ENCODE results near the gene KANK4.

The KANK4 gene

DNA sequence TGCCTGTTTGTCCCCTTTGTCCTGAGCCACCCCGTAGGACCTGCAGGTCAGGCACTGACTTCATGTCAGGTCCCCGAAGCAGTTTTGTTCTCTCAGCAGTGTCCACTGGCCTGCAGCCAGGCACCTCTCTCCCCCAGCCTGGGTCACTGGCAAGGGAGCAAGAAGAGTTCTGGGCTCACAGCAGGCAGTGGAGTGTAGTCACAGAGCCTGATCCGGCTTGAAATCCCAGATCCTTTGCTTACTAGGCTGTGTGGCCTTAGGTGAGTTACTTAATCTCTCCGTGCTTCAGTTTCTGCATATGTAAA lies 90.4 kb downstream of the KANK4 start:
- TF ChIP-seq POLR2A (IDR thresholded peaks at IDR 0.05; ENCODE audit: extremely low read depth, insufficient read length): no peak
- TF ChIP-seq, protein P1, sequence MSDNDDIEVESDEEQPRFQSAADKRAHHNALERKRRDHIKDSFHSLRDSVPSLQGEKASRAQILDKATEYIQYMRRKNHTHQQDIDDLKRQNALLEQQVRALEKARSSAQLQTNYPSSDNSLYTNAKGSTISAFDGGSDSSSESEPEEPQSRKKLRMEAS (IDR thresholded peaks at IDR 0.05; ENCODE audit: low read depth, low read length): no peak
- no peak for TF ChIP-seq MYC (IDR thresholded peaks at IDR 0.05; ENCODE audit: low read depth, low read length)
- TF ChIP-seq, protein P2, sequence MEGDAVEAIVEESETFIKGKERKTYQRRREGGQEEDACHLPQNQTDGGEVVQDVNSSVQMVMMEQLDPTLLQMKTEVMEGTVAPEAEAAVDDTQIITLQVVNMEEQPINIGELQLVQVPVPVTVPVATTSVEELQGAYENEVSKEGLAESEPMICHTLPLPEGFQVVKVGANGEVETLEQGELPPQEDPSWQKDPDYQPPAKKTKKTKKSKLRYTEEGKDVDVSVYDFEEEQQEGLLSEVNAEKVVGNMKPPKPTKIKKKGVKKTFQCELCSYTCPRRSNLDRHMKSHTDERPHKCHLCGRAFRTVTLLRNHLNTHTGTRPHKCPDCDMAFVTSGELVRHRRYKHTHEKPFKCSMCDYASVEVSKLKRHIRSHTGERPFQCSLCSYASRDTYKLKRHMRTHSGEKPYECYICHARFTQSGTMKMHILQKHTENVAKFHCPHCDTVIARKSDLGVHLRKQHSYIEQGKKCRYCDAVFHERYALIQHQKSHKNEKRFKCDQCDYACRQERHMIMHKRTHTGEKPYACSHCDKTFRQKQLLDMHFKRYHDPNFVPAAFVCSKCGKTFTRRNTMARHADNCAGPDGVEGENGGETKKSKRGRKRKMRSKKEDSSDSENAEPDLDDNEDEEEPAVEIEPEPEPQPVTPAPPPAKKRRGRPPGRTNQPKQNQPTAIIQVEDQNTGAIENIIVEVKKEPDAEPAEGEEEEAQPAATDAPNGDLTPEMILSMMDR (IDR thresholded peaks at IDR 0.05; ENCODE audit: low read depth, low read length): no peak
- no peak overlapping the region for H3K4me3 ChIP-seq (ENCODE audit: low read depth, low read length)
- no peak for DNase-seq (ENCODE audit: low read depth)

DNA sequence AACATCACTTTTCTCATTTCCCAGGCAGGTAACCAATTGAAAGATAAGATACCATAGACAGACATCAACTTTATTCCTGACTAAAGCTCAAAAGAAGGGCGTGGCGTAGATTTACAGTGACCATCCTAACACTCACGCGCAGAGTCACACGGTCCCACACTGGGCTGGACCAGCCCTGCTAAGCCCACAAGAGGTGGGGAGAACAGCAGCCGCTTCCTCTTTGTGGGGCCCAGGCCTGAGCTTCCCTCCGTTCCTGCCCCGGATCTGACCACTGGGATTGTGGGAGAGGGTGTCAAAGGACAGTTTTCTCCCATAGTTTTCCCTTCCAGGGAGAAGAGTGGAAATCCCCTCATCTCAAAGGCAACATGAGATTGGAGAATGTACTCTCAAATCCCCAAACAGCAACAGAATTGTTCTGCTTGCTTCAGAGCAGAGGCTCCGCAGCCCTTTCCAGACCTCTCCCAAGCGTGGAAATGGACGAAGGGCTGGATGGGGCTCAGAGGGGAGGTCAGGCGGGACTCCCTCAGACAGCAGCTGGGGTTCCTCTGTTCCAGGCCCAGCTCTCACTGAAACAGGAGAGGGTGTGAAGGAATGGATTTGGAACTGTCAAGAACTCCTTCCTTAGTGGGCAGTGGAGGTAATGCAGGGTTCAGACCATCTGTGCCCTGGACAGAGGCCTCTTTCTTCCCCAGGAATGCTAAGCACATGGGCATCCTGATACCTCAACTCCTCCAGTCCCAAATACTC lies 90.9 kb downstream of the KANK4 start:
- TF ChIP-seq POLR2A (IDR thresholded peaks at IDR 0.05; ENCODE audit: extremely low read depth, insufficient read length): no peak
- TF ChIP-seq MYC (IDR thresholded peaks at IDR 0.05; ENCODE audit: low read depth, low read length): no peak
- TF ChIP-seq, protein P2 (IDR thresholded peaks at IDR 0.05; ENCODE audit: low read depth, low read length): no peak
- TF ChIP-seq, protein P1 (IDR thresholded peaks at IDR 0.05; ENCODE audit: low read depth, low read length): no peak
- H3K4me3 ChIP-seq (ENCODE audit: low read depth, low read length): no peak overlapping the region
- DNase-seq (ENCODE audit: low read depth): no peak

DNA sequence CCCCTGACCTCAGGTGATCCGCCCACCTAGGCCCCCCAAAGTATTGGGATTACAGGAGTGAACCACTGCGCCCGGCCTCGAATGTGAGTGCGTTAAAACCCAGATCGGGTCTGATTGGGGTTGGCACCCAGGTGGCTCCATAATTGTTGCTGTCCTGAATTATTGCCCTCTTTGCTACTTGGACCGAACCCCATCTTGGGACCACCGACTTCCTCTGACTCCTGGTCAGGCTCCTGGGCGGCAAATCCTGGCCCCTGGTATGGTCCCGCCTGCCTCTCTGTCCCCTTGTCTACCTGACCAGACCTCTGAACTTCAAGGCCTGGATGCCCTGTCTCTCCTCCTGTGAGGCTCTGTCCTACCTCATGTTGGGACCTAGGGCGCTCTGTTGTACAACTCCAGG lies 91.7 kb downstream of the KANK4 start:
- no peak for TF ChIP-seq POLR2A (IDR thresholded peaks at IDR 0.05; ENCODE audit: extremely low read depth, insufficient read length)
- no peak for TF ChIP-seq MYC (IDR thresholded peaks at IDR 0.05; ENCODE audit: low read depth, low read length)
- TF ChIP-seq, protein P2 (IDR thresholded peaks at IDR 0.05; ENCODE audit: low read depth, low read length): no peak
- TF ChIP-seq, protein P1 (IDR thresholded peaks at IDR 0.05; ENCODE audit: low read depth, low read length): no peak
- DNase-seq (ENCODE audit: low read depth): no peak
- H3K4me3 ChIP-seq (ENCODE audit: low read depth, low read length): no peak overlapping the region

DNA sequence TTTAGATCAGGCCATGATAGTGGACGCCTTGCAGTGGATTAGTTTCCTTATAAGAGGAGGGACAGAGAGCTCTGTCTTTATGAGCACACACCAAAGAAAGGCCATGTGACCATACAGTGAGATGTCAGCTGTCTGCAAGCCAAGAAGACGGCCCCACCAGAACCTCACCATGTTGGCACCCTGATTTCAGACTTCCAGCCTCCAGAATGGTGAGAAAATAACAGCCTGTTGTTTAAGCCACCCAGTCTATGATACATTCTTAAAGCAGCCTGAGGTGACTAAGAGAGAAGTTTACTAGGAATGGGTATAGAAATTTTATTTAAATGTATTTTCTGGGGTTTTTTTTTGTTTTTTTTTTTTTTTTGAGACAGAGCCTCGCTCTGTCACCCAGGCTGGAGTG lies 95.1 kb downstream of the KANK4 start:
- H3K4me3 ChIP-seq (ENCODE audit: low read depth, low read length): no peak overlapping the region
- TF ChIP-seq, protein P1 (IDR thresholded peaks at IDR 0.05; ENCODE audit: low read depth, low read length): no peak
- no peak for TF ChIP-seq POLR2A (IDR thresholded peaks at IDR 0.05; ENCODE audit: extremely low read depth, insufficient read length)
- TF ChIP-seq MYC (IDR thresholded peaks at IDR 0.05; ENCODE audit: low read depth, low read length): no peak
- TF ChIP-seq, protein P2 (IDR thresholded peaks at IDR 0.05; ENCODE audit: low read depth, low read length): no peak
- no peak for DNase-seq (ENCODE audit: low read depth)

DNA sequence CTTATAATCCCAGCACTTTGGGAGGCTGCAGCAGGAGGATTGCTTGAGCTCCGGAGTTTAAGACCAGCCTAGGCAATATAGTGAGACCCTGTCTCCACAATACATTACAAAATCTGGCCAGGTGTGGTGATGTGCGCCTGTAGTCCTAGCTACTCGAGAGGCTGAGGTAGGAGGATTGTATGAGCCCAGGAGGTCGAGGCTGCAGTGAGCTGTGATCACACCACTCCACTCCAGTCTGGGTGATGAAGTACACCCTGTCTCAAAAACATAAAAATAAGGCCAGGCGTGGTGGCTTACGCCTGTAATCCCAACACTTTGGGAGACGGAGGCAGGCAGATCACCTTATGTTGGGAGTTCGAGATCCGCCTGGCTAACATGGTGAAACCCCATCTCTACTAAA lies 96.9 kb downstream of the KANK4 start:
- no peak overlapping the region for H3K4me3 ChIP-seq (ENCODE audit: low read depth, low read length)
- no peak for DNase-seq (ENCODE audit: low read depth)
- TF ChIP-seq, protein P1 (IDR thresholded peaks at IDR 0.05; ENCODE audit: low read depth, low read length): no peak
- TF ChIP-seq MYC (IDR thresholded peaks at IDR 0.05; ENCODE audit: low read depth, low read length) (no peak), POLR2A (IDR thresholded peaks at IDR 0.05; ENCODE audit: extremely low read depth, insufficient read length) (no peak)
- TF ChIP-seq, protein P2 (IDR thresholded peaks at IDR 0.05; ENCODE audit: low read depth, low read length): no peak
